Sigmoid colon (tissue), 4 donors: ENCODE results near the gene COL28A1.

Source experiments
- POLR2AphosphoS5 ChIP-seq, 4 donors: sonication (generic); formaldehyde crosslinking; IDR thresholded peaks; one replicate each; pipeline ENCODE4 v1.6.1; 2017; ENCODE audit warnings: antibody characterized with exemption in 4 of 4
- TF ChIP-seq, protein P1 (sequence below), 4 experiments: fragments of 450-650 bp in 3 of 4; fragments of 200-600 bp in 1 of 4; IDR thresholded peaks; one replicate each; pipeline ENCODE4 v1.5.1; 2016 to 2019; ENCODE audit warnings: antibody characterized with exemption in 4 of 4, mild to moderate bottlenecking in 3 of 4, moderate library complexity in 2 of 4

DNA sequence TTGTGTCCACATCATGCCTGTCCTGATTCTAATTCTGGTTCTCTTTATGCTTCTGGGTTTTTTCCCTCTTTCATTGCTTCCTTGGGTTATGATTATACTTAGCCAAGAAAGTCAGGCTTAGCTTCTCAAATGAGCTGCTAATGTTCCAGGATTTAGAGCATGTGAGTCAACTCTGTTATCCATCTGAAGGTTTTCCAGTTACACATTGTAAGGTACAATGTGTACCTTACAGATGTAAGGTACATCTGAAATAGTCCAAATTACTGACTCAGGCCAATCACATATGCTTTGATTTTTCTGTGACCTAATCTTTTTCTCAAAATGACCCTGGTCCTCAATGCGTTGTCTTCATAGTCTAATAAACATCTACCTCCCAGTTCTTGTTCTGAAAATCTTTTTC is 17.7 kb upstream of the COL28A1 start:
- TF ChIP-seq, protein P1, sequence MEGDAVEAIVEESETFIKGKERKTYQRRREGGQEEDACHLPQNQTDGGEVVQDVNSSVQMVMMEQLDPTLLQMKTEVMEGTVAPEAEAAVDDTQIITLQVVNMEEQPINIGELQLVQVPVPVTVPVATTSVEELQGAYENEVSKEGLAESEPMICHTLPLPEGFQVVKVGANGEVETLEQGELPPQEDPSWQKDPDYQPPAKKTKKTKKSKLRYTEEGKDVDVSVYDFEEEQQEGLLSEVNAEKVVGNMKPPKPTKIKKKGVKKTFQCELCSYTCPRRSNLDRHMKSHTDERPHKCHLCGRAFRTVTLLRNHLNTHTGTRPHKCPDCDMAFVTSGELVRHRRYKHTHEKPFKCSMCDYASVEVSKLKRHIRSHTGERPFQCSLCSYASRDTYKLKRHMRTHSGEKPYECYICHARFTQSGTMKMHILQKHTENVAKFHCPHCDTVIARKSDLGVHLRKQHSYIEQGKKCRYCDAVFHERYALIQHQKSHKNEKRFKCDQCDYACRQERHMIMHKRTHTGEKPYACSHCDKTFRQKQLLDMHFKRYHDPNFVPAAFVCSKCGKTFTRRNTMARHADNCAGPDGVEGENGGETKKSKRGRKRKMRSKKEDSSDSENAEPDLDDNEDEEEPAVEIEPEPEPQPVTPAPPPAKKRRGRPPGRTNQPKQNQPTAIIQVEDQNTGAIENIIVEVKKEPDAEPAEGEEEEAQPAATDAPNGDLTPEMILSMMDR (IDR thresholded peaks at IDR 0.05), result no peak
- TF ChIP-seq POLR2AphosphoS5 (IDR thresholded peaks at IDR 0.05), result no peak
